Suprapubic skin (tissue), 4 donors: ENCODE data around the gene RRP8. TPM values are rescaled to one million over a fixed set of nuclear protein-coding genes. Genes with fewer than 3 reads are reported as not detected.

Experiments used
- DNase-seq, 2 donors: peaks; one replicate each; pipeline ENCODE4 v3.0.0-alpha.2; 2019; ENCODE audit warnings: low spot score in 2 of 2
- H3K27ac ChIP-seq: fragments of 200-600 bp; sonication (generic); one replicate; pipeline ENCODE4 v1.5.1; 2019
- H3K27me3 ChIP-seq: fragments of 200-600 bp; sonication (generic); one replicate; pipeline ENCODE4 v1.5.1; 2019
- H3K36me3 ChIP-seq: fragments of 200-600 bp; sonication (generic); one replicate; pipeline ENCODE4 v1.5.1; 2019
- H3K4me1 ChIP-seq: fragments of 200-600 bp; sonication (generic); one replicate; pipeline ENCODE4 v1.5.1; 2019
- H3K4me3 ChIP-seq: fragments of 200-600 bp; sonication (generic); one replicate; pipeline ENCODE4 v1.5.1; 2019; ENCODE audit warnings: mild to moderate bottlenecking
- H3K9me3 ChIP-seq: fragments of 200-600 bp; sonication (generic); one replicate; pipeline ENCODE4 v1.5.1; 2019
- CTCF ChIP-seq, 2 donors: fragments of 200-600 bp in 1 of 2; fragments of 450-650 bp in 1 of 2; sonication (generic) in 1 of 2; IDR thresholded peaks; one replicate each; pipeline ENCODE4 v1.5.1; 2016 to 2019; ENCODE audit warnings: antibody characterized with exemption in 2 of 2, mild to moderate bottlenecking in 1 of 2, moderate library complexity in 1 of 2
- EP300 ChIP-seq: sonication (generic); formaldehyde crosslinking; IDR thresholded peaks from one replicate; pipeline ENCODE4 v1.6.1; 2017; ENCODE audit warnings: antibody characterized with exemption
- POLR2A ChIP-seq, 2 donors: fragments of 450-650 bp; IDR thresholded peaks; one replicate each; pipeline ENCODE4 v1.6.1; 2017; ENCODE audit warnings: antibody characterized with exemption in 2 of 2, mild to moderate bottlenecking in 2 of 2, moderate library complexity in 2 of 2
- POLR2AphosphoS5 ChIP-seq, 3 donors: sonication (generic); formaldehyde crosslinking; IDR thresholded peaks; one replicate each; pipeline ENCODE4 v1.6.1; 2017; ENCODE audit warnings: antibody characterized with exemption in 3 of 3
- WGBS: methylation state at CpG from one replicate; pipeline ENCODE4 v1.1.5; 2018; 5-methylcytosine and 5-hydroxymethylcytosine counted together
- total RNA-seq, 4 donors: library from RNA; depleted of rRNA; stranded (reverse); fragments of >200 nt; gene quantifications; one replicate each; pipeline ENCODE4 v1.1.0, GENCODE V29; 2016

RRP8 gene
- total RNA-seq, 4 donors from 2014 or later = 15.9 to 33.6 (median 18.3) TPM

DNA sequence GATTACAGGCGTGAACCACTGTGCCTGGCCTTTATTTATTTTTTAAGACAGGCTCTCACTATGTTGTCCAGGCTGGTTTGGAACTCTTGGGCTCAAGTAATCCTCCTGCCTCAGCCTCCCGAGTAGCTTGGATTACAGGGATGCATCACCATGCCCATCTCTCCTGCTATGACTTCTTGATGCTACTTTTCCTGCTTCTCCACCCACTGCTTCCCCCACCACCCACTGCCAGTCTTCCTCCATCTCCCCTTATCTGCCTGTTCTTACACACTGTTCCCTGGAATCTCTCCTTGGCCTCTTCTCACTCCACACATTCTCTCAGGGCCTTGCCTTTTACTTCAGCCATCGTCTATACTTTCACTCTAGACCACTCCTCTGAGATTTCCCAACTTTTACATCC, 33.1 kb upstream of the RRP8 start:
- peaks cover 29% of the 10 kb centered on the region for H3K4me1 ChIP-seq
- WGBS = 89% methylated on average over 3 of the region's 3 CpGs
- H3K4me3 ChIP-seq = no peak overlapping the region
- no peak for DNase-seq
- no peaks in the 10 kb centered on the region for H3K27me3 ChIP-seq
- no peaks in the 10 kb centered on the region for H3K9me3 ChIP-seq
- no peak overlapping the region for H3K27ac ChIP-seq
- peaks cover 19% of the 10 kb centered on the region for H3K36me3 ChIP-seq
- TF ChIP-seq EP300 (no peak), POLR2A (IDR thresholded peaks at IDR 0.05) (no peak), CTCF (IDR thresholded peaks at IDR 0.05) (no peak), POLR2AphosphoS5 (IDR thresholded peaks at IDR 0.05) (no peak)

DNA sequence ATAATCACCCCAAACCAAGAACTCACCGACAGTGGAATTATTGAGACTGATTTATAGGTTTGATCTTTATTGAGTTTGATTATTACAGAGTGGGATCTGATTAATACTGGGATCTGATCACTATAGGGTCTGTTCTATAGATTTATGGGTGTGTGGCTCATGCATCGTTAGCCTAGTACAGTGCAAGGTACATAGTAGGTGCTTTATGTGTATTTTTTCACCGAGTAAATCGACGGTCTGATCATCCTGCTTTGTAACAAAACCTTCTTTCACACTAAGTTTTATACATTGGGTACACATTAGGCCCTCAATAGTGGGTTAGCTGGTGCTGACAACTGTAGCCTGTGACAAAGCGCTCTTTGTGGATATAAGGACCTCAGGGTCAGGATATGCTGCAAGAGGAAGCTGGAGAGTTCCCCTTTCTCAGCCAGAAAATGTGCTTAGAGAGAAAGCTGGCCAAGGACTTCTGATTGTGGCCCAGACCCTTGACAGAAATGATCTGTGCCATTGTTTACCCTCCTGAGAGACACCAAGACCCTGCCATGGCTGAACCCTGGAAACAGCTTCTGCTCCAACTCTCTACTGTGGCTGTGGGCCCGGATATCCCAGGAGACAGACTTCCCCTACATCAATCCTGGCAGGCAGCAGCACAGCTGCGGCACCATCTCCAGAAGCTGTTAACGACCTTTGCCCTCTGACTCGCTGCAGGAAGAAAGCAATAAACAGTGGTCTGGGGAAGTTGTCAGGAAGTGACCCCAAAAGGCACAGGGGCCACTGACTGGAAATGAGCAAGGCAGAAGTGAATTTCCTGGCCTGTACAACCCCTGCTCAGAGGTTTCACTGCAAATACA, 31.9 kb upstream of the RRP8 start:
- peaks cover 3% of the 10 kb centered on the region for H3K27me3 ChIP-seq
- peaks cover 33% of the 10 kb centered on the region for H3K4me1 ChIP-seq
- TF ChIP-seq CTCF (IDR thresholded peaks at IDR 0.05) = no peak
- TF ChIP-seq EP300 = no peak
- no peak for TF ChIP-seq POLR2A (IDR thresholded peaks at IDR 0.05)
- no peak for TF ChIP-seq POLR2AphosphoS5 (IDR thresholded peaks at IDR 0.05)
- DNase-seq = no peak
- H3K4me3 ChIP-seq = no peak overlapping the region
- no peaks in the 10 kb centered on the region for H3K9me3 ChIP-seq
- H3K27ac ChIP-seq = peak overlapping the region; percentile 23
- H3K36me3 ChIP-seq = peaks cover 23% of the 10 kb centered on the region
- WGBS = 60% methylated on average over 10 of the region's 10 CpGs

DNA sequence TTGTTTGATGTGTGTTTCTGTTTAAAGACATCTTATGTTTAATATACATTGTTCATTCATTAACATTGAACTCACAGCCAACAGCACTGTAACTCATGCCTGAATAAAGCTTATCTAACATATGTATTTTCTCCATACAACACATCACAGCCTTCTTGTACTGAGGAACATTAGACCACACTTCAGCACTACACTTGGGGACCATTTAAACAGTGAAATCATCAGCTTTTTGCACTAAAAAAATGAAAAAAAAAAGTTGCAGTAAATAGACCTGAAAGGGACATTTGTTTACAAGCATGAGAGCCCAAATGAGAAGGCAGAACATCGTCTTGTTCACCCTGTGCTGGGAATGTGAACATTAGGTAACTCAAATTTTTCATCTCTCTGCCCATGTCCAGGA, 31.1 kb upstream of the RRP8 start:
- peaks cover 3% of the 10 kb centered on the region for H3K27me3 ChIP-seq

DNA sequence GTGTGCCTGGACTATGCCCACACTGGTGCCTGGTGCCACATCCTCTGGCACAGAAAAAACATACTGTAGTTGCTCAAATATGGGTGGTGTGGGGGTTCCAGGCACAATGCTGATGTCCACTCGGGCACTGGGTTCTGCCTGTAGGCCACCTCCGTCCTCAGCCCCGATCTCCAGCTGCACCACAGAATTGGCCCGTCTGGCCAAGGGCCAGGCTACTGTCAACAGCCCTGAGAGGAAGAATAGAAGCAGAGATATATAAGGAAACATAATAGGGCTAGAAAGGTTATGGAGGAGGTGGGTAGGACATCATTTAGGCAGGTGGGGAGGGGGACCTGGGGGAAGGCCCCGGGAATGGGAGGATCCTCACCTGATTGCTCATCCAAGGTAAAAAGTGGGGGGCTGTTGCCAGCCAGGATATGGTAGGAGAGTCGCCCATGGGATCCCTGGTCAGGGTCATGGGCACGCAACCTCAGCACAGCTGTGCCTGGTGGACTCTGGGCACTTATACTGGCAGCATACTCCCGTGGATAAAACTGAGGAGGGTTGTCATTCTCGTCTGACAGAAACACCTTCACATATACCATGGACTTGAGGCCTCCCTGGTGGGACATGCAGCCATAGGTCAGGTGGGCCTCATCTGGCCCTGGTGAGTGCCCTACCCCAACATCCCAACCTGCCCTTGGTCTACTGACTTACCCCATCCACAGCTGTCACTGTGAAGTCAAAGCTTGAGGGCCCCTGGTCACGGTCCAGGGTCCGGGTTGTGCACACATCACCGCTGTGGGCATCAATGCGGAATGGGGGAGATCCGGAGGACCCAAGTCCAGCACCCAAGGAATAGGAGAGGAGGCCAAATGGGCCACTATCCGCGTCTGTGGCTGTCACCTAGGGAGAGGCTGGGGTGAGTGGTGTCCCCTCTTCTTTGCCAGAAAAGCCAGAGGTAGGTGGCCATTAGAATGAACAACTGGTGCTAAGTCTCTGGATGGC, 30.3 kb upstream of the RRP8 start:
- Histone ChIP-seq H3K27me3 (peaks cover 3% of the 10 kb centered on the region), H3K27ac (no peak overlapping the region), H3K4me1 (peaks cover 36% of the 10 kb centered on the region), H3K9me3 (no peaks in the 10 kb centered on the region), H3K4me3 (no peak overlapping the region), H3K36me3 (peaks cover 37% of the 10 kb centered on the region)
- TF ChIP-seq EP300 (no peak), POLR2AphosphoS5 (IDR thresholded peaks at IDR 0.05) (no peak), POLR2A (IDR thresholded peaks at IDR 0.05) (no peak), CTCF (IDR thresholded peaks at IDR 0.05) (no peak)
- 88% methylated on average over 16 of the region's 16 CpGs for WGBS
- no peak for DNase-seq

More for the DNA sequence above, 31.1 kb upstream of the RRP8 start:
- WGBS = 74% methylated on average over 1 of the region's 1 CpG
- H3K36me3 ChIP-seq = peaks cover 31% of the 10 kb centered on the region
- no peaks in the 10 kb centered on the region for H3K9me3 ChIP-seq
- no peak overlapping the region for H3K4me3 ChIP-seq
- peaks cover 37% of the 10 kb centered on the region for H3K4me1 ChIP-seq
- no peak overlapping the region for H3K27ac ChIP-seq
- TF ChIP-seq POLR2AphosphoS5 (IDR thresholded peaks at IDR 0.05) = no peak
- no peak for TF ChIP-seq EP300
- TF ChIP-seq CTCF (IDR thresholded peaks at IDR 0.05) = no peak
- no peak for TF ChIP-seq POLR2A (IDR thresholded peaks at IDR 0.05)
- DNase-seq = no peak
